Adrenal gland (tissue), 5 donors: Measurements from ENCODE around the gene CDKN2D.

Experiments used
- CTCF ChIP-seq, 6 experiments: fragments of 450-650 bp in 4 of 6; fragments of 200-600 bp in 2 of 6; sonication (generic) in 1 of 6; IDR thresholded peaks; 1 replicate in 5 of 6; 2 replicates in 1 of 6; pipeline versions ENCODE4 v1.5.1 to v1.8.0; 2016 to 2021; ENCODE audit warnings: antibody characterized with exemption in 6 of 6, mild to moderate bottlenecking in 2 of 6, moderate library complexity in 1 of 6
- POLR2A ChIP-seq, 2 donors: fragments of 450-650 bp; IDR thresholded peaks; one replicate each; pipeline ENCODE4 v1.6.1; 2017; ENCODE audit warnings: antibody characterized with exemption in 2 of 2, mild to moderate bottlenecking in 2 of 2, moderate library complexity in 1 of 2
- donor health status: DM: no; HTN: no; CAD: no.

- TF ChIP-seq POLR2A (IDR thresholded peaks at IDR 0.05) (no peak), CTCF (IDR thresholded peaks at IDR 0.05) (no peak)
Observed at GRCh38 chr19:10546817-10547216, 22.0 kb downstream of the CDKN2D start.
